ENCODE results near the gene JAK3. TPM values are rescaled to one million over a fixed set of nuclear protein-coding genes. Genes with fewer than 3 reads are reported as not detected.

JAK3 gene
- total RNA-seq, 1 donor from 2014 or later = 239 TPM

GRCh38 chr19:17841371-17841809, 6.4 kb downstream of the JAK3 start:
- no peak overlapping the region for H3K27ac Mint-ChIP-seq
- no peak for DNase-seq
- no peaks in the 10 kb centered on the region for H3K9me3 Mint-ChIP-seq
- intact Hi-C loops (cut with micrococcal nuclease) = no loop called here
- no peak overlapping the region for H3K4me3 Mint-ChIP-seq
- peaks cover 29% of the 10 kb centered on the region for H3K4me1 Mint-ChIP-seq
- peaks cover 87% of the 10 kb centered on the region for H3K36me3 Mint-ChIP-seq (ENCODE audit: low read depth)
- no peaks in the 10 kb centered on the region for H3K27me3 Mint-ChIP-seq

- intact Hi-C loops (cut with micrococcal nuclease) = no loop called here
- DNase-seq = no peak
- Mint-ChIP-seq H3K27ac (no peak overlapping the region), H3K4me1 (peaks cover 27% of the 10 kb centered on the region), H3K4me3 (no peak overlapping the region), H3K9me3 (peaks cover 6% of the 10 kb centered on the region), H3K36me3 (ENCODE audit: low read depth) (peaks cover 89% of the 10 kb centered on the region), H3K27me3 (no peaks in the 10 kb centered on the region)
Observed at GRCh38 chr19:17840019-17840418, 7.8 kb downstream of the JAK3 start.

DNA sequence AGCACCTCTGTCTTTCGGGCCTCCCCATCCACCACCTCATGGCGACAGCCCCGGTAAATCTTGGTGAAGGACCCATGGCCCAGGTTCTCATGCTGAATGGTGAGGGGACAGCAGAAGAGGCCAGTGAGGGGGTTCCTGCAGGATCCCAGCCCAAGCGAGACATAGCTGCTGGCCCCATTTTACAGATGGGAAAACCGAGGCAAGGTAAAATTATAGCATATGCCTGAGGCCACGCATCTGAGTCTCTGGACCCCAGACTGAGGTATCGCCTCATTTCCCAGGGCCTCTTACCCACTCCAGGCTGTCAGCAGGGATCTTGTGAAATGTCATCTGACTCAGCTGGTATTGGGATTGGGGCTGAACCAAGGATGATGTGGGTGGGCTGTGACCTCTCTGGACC, 9.8 kb downstream of the JAK3 start:
- no peak overlapping the region for H3K27ac Mint-ChIP-seq
- H3K27me3 Mint-ChIP-seq = no peaks in the 10 kb centered on the region
- H3K9me3 Mint-ChIP-seq = peaks cover 6% of the 10 kb centered on the region
- H3K4me1 Mint-ChIP-seq = peaks cover 15% of the 10 kb centered on the region
- H3K4me3 Mint-ChIP-seq = no peak overlapping the region
- peak; percentile 53 for DNase-seq
- intact Hi-C loops (cut with micrococcal nuclease) = no loop called here
- peaks cover 87% of the 10 kb centered on the region for H3K36me3 Mint-ChIP-seq (ENCODE audit: low read depth)

DNA sequence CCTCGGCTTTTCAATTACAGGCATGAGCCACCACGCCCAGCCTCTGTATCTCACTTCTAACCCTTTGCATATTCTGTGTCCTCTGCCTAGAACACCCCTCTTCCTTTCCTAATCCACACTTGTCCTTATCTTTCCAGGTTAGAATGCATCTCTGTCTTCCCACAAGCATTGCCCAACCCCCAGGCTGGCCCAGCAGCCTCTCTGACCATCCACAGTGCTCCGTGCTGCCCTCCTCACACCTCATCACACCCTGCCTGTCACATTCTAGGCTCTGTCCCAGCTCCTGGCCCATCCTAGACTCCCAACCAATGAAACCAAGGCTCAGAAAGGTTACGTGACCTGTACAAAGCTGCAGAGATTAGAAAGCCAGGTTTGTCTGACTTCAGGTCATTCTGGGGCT, 11.3 kb downstream of the JAK3 start:
- intact Hi-C loops (cut with micrococcal nuclease) = no loop called here
- DNase-seq = no peak
- H3K4me3 Mint-ChIP-seq = no peak overlapping the region
- peaks cover 15% of the 10 kb centered on the region for H3K4me1 Mint-ChIP-seq
- H3K27ac Mint-ChIP-seq = peak overlapping the region; percentile 42
- no peaks in the 10 kb centered on the region for H3K27me3 Mint-ChIP-seq
- peaks cover 89% of the 10 kb centered on the region for H3K36me3 Mint-ChIP-seq (ENCODE audit: low read depth)
- peaks cover 6% of the 10 kb centered on the region for H3K9me3 Mint-ChIP-seq

- H3K36me3 Mint-ChIP-seq (ENCODE audit: low read depth) = peaks cover 91% of the 10 kb centered on the region
- peak overlapping the region; percentile 54 for H3K27ac Mint-ChIP-seq
- peaks cover 6% of the 10 kb centered on the region for H3K9me3 Mint-ChIP-seq
- H3K4me3 Mint-ChIP-seq = no peak overlapping the region
- no peaks in the 10 kb centered on the region for H3K27me3 Mint-ChIP-seq
- intact Hi-C loops (cut with micrococcal nuclease) = no loop called here
- peaks cover 16% of the 10 kb centered on the region for H3K4me1 Mint-ChIP-seq
- no peak for DNase-seq
Observed at GRCh38 chr19:17835182-17836006, 12.4 kb downstream of the JAK3 start.

- no peak for DNase-seq
- no peak overlapping the region for H3K27ac Mint-ChIP-seq
- H3K4me3 Mint-ChIP-seq = no peak overlapping the region
- intact Hi-C loops (cut with micrococcal nuclease) = no loop called here
- peaks cover 18% of the 10 kb centered on the region for H3K4me1 Mint-ChIP-seq
- no peaks in the 10 kb centered on the region for H3K27me3 Mint-ChIP-seq
- H3K9me3 Mint-ChIP-seq = peaks cover 6% of the 10 kb centered on the region
- peaks cover 91% of the 10 kb centered on the region for H3K36me3 Mint-ChIP-seq (ENCODE audit: low read depth)
Observed at GRCh38 chr19:17834350-17835181, 13.2 kb downstream of the JAK3 start.

DNA sequence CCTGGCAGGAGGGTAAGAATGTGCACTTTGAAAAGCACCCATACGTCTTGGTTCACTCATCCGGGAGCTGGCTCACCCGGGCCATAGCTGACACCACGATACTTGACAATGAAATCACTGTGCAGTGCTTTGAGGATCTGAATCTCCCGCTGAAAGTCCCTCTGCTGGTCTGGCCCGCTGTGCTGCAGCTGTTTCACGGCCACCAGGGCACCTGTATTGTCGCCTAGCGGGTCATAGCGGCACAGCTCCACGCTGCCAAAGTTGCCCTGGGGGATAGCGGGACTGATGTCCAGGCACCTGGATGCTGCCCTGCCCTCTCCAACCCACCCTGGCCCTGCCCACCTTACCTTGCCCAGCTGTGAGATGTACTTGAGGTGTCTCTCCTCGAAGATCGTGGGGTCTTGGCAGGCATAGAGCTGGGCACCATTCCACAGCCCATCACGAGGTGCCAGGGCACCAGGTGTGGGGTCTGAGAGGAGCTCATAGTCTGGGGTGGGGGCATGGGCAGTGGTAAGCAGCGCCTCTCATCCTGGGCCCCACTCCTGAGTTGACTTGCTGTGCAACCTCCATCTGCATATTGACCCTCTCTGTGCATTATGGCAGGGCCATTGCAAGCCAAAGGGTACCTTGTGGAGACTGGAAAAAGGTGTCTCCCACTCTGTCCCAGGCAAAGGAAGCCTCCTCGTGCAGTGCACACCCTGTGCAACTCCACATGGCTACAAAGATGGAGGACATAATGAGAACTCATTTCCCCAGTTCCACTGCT, 15.2 kb downstream of the JAK3 start:
- H3K27ac Mint-ChIP-seq = no peak overlapping the region
- no peaks in the 10 kb centered on the region for H3K27me3 Mint-ChIP-seq
- DNase-seq = no peak
- H3K36me3 Mint-ChIP-seq (ENCODE audit: low read depth) = peaks cover 87% of the 10 kb centered on the region
- H3K4me1 Mint-ChIP-seq = peaks cover 19% of the 10 kb centered on the region
- peaks cover 6% of the 10 kb centered on the region for H3K9me3 Mint-ChIP-seq
- intact Hi-C loops (cut with micrococcal nuclease) = no loop called here
- H3K4me3 Mint-ChIP-seq = no peak overlapping the region

DNA sequence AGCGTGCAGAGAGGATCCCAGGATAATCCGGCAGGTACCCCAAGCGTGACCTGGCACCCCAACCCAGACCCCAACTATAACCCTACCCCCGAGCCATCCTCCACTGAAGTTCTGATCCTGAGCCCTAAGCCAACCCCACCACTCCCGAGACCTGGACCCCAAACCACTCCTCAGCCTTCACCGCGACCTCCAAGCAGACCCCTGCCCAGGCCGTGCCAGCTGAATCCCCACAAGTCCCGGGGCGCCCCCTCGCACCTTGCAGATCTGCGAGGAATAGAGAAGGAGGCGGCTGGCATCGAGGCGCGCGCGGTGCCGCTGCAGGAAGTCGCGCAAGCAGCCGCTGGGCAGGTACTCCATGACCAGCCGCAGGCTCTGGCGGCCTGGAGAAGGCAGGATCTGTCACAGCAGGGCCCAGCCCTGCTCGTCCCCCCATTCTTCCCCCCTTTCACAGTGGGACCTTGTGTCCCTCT, 16.3 kb downstream of the JAK3 start:
- Mint-ChIP-seq H3K9me3 (peaks cover 6% of the 10 kb centered on the region), H3K4me3 (no peak overlapping the region)
- intact Hi-C loops (cut with micrococcal nuclease) = no loop called here

GRCh38 chr19:17830567-17831418, 17.0 kb downstream of the JAK3 start:
- peaks cover 76% of the 10 kb centered on the region for H3K36me3 Mint-ChIP-seq (ENCODE audit: low read depth)
- intact Hi-C loops (cut with micrococcal nuclease) = no loop called here
- no peak overlapping the region for H3K27ac Mint-ChIP-seq
- H3K4me1 Mint-ChIP-seq = peaks cover 11% of the 10 kb centered on the region
- peak; percentile 79 for DNase-seq
- H3K4me3 Mint-ChIP-seq = no peak overlapping the region
- H3K27me3 Mint-ChIP-seq = no peaks in the 10 kb centered on the region
- peaks cover 6% of the 10 kb centered on the region for H3K9me3 Mint-ChIP-seq

More for the DNA sequence above, 16.3 kb downstream of the JAK3 start:
- no peak for DNase-seq
- no peak overlapping the region for H3K27ac Mint-ChIP-seq
- peaks cover 15% of the 10 kb centered on the region for H3K4me1 Mint-ChIP-seq
- H3K27me3 Mint-ChIP-seq = no peaks in the 10 kb centered on the region
- H3K36me3 Mint-ChIP-seq (ENCODE audit: low read depth) = peaks cover 82% of the 10 kb centered on the region

DNA sequence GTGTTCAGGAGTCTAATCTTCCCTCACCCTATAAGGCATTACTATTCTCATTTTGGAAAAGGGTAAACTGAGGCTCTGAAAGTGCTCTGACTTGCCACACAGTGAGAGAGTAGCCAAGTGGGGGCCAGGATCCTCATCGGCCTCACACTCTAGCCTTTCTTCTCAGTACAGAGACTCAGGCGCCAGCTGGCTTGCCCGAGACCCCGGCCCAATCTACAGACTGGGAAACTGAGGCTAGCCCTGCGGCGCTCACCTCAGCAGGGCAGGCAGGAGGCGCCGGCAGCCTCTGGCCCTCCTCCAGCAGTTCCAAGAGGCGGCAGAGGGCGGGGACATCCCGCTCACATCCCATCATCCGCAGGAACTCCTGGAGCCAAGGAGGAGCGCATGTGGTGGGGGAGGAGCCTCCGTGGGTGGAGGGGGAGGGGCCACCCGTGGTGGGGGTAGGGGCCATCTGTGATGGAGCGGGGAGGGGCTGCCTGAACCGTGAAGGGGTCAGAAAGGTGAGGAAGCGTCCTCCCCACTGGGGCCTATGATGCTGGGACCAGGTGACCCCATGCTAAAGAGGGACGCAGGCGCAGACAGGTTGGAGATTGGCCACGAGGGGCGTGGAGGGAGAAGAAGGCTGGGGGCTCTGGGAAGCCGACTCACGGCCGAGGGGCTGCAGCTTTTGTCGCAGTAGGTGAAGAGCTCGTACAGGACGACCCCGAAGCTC, 17.8 kb downstream of the JAK3 start:
- no peaks in the 10 kb centered on the region for H3K27me3 Mint-ChIP-seq
- no peak for DNase-seq
- H3K4me3 Mint-ChIP-seq = no peak overlapping the region
- intact Hi-C loops (cut with micrococcal nuclease) = no loop called here
- H3K9me3 Mint-ChIP-seq = no peaks in the 10 kb centered on the region
- H3K4me1 Mint-ChIP-seq = peaks cover 5% of the 10 kb centered on the region
- H3K27ac Mint-ChIP-seq = no peak overlapping the region
- peaks cover 73% of the 10 kb centered on the region for H3K36me3 Mint-ChIP-seq (ENCODE audit: low read depth)

DNA sequence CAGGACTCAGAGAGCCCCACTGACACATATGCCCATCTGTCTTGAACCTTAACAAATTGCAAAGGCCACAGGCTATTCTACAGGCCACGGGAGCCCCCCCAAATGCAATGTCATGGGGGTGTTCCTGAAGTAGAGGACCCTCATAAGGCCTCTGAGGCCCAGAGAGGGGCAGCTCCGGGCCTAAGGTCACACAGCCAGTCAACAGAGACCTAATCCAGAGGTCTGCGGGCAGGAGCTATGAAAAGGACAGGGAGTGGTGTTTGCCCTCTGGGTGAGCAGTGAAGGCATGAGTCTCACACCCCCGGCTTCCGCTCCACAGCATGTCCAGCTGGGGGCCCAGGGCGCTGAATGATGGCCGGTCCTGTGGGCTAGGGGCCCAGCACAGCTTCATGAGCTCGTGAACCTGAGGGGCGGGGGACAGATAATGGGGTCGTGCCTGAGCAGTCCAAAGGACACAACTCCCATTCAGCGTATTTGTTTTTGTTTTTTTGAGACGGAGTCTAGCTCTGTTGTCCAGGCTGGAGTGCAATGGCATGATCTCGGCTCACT, 21.2 kb downstream of the JAK3 start:
- peaks cover 56% of the 10 kb centered on the region for H3K36me3 Mint-ChIP-seq (ENCODE audit: low read depth)
- H3K9me3 Mint-ChIP-seq = no peaks in the 10 kb centered on the region
- no peak overlapping the region for H3K27ac Mint-ChIP-seq
- intact Hi-C loops (cut with micrococcal nuclease) = no loop called here
- no peak for DNase-seq
- no peak overlapping the region for H3K4me3 Mint-ChIP-seq
- no peaks in the 10 kb centered on the region for H3K27me3 Mint-ChIP-seq
- peaks cover 5% of the 10 kb centered on the region for H3K4me1 Mint-ChIP-seq

DNA sequence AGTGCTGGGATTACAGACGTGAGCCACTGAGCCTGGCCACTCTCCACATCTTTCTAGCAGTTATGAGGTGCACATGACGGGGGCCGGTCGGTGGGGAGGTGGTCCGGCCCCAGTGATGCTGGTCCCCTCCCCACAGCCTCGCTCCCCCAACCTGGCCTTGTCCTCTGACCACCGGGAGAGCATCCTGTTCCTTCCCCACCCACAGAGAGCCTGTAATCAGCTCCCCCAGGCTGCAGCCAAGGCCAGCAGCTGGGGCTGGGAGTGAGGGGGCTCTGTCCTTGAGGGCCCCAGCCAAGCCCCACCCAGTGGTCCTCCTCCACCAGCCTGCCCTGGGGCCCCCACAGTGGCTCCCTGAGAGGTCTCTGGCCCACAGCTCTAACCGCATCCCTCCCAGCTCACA, 23.4 kb downstream of the JAK3 start:
- Mint-ChIP-seq H3K9me3 (no peaks in the 10 kb centered on the region), H3K4me1 (peaks cover 3% of the 10 kb centered on the region), H3K36me3 (ENCODE audit: low read depth) (peaks cover 36% of the 10 kb centered on the region), H3K4me3 (no peak overlapping the region), H3K27me3 (no peaks in the 10 kb centered on the region), H3K27ac (no peak overlapping the region)
- intact Hi-C loops (cut with micrococcal nuclease) = no loop called here
- no peak for DNase-seq

Measured in activated CD4-positive, alpha-beta T cell treated with anti-CD3 and anti-CD28 coated beads, Interleukin-2, amount 10 ng/mL, durations not matched to agents 24 days and 14 days (primary cell).